ENCODE data around the gene C4A.
"Not testable (repeated sequence)": the region's sequence is repeated elsewhere in the genome, so short reads cannot be mapped to it uniquely, and the experiment has no call there.

The C4A gene
- long read RNA-seq: 0 reads

DNA sequence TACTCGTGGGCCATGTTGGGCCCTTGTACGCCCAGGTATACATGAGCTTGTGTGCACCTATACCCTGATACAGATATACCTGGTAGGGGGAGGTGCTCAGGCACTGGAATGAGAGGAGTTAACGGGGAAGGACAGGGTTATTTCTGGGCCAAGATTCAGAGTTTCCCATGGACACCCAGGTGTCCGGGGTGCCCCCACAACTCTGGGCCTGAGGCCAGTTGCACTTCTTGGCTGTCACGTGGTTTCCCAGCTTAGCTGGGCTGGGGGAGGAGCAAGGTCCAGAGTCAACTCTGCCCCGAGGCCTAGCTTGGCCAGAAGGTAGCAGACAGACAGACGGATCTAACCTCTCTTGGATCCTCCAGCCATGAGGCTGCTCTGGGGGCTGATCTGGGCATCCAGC, at the start of gene C4A:
Gene C4A (plus strand): TSS at position 314 of the 400 bp plus-strand sequence. CDS start 51 bp downstream, at position 365.
- H3K27me3 ChIP-seq (ENCODE audit: insufficient read depth, poor library complexity, severe bottlenecking); H3K4me3 ChIP-seq (replicated peaks; ENCODE audit: insufficient read depth, low read length); H3K27ac ChIP-seq (replicated peaks); DNase-seq (ENCODE audit: low read depth in 1 of 2, low spot score in 1 of 2): not testable (repeated sequence)

DNA sequence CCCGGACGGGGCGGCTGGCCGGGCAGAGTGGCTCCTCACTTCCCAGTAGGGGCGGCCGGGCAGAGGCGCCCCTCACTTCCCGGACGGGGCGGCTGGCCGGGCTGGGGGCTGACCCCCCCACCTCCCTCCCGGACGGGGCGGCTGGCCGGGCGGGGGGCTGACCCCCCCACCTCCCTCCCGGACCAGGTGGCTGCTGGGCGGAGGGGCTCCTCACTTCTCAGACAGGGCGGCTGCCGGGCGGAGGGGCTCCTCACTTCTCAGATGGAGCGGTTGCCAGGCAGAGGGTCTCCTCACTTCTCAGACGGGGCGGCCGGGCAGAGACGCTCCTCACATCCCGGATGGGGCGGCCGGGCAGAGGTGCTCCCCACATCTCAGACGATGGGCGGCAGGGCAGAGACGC, 49.7 kb upstream of the C4A start:
- H3K27ac ChIP-seq (replicated peaks); H3K27me3 ChIP-seq (ENCODE audit: insufficient read depth, poor library complexity, severe bottlenecking); H3K4me3 ChIP-seq (replicated peaks; ENCODE audit: insufficient read depth, low read length); DNase-seq (ENCODE audit: low read depth in 1 of 2, low spot score in 1 of 2): not testable (repeated sequence)

DNA sequence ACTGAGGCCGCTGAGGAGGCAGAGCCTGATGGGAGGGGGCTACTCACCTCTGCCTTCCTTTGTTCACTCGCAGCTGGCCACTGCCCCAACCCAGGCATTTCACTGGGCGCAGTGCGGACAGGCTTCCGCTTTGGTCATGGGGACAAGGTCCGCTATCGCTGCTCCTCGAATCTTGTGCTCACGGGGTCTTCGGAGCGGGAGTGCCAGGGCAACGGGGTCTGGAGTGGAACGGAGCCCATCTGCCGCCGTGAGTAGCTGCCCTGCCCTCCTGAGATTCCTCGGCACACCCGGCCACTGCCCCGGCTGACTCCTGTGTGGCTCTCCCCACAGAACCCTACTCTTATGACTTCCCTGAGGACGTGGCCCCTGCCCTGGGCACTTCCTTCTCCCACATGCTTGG, 48.3 kb upstream of the C4A start:
- H3K4me3 ChIP-seq (replicated peaks; ENCODE audit: insufficient read depth, low read length): no peak overlapping the region
- TF ChIP-seq SPI1 (IDR thresholded peaks at IDR 0.05; ENCODE audit: borderline replicate concordance, low read depth) (no peak), POLR2AphosphoS5 (IDR thresholded peaks at IDR 0.05; ENCODE audit: low read depth) (no peak), GABPA (IDR thresholded peaks at IDR 0.05; ENCODE audit: low read depth) (no peak)
- TF ChIP-seq, protein P1, sequence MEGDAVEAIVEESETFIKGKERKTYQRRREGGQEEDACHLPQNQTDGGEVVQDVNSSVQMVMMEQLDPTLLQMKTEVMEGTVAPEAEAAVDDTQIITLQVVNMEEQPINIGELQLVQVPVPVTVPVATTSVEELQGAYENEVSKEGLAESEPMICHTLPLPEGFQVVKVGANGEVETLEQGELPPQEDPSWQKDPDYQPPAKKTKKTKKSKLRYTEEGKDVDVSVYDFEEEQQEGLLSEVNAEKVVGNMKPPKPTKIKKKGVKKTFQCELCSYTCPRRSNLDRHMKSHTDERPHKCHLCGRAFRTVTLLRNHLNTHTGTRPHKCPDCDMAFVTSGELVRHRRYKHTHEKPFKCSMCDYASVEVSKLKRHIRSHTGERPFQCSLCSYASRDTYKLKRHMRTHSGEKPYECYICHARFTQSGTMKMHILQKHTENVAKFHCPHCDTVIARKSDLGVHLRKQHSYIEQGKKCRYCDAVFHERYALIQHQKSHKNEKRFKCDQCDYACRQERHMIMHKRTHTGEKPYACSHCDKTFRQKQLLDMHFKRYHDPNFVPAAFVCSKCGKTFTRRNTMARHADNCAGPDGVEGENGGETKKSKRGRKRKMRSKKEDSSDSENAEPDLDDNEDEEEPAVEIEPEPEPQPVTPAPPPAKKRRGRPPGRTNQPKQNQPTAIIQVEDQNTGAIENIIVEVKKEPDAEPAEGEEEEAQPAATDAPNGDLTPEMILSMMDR (IDR thresholded peaks at IDR 0.05; ENCODE audit: insufficient read depth, low read length): no peak
- TF ChIP-seq, protein P2, sequence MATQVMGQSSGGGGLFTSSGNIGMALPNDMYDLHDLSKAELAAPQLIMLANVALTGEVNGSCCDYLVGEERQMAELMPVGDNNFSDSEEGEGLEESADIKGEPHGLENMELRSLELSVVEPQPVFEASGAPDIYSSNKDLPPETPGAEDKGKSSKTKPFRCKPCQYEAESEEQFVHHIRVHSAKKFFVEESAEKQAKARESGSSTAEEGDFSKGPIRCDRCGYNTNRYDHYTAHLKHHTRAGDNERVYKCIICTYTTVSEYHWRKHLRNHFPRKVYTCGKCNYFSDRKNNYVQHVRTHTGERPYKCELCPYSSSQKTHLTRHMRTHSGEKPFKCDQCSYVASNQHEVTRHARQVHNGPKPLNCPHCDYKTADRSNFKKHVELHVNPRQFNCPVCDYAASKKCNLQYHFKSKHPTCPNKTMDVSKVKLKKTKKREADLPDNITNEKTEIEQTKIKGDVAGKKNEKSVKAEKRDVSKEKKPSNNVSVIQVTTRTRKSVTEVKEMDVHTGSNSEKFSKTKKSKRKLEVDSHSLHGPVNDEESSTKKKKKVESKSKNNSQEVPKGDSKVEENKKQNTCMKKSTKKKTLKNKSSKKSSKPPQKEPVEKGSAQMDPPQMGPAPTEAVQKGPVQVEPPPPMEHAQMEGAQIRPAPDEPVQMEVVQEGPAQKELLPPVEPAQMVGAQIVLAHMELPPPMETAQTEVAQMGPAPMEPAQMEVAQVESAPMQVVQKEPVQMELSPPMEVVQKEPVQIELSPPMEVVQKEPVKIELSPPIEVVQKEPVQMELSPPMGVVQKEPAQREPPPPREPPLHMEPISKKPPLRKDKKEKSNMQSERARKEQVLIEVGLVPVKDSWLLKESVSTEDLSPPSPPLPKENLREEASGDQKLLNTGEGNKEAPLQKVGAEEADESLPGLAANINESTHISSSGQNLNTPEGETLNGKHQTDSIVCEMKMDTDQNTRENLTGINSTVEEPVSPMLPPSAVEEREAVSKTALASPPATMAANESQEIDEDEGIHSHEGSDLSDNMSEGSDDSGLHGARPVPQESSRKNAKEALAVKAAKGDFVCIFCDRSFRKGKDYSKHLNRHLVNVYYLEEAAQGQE (IDR thresholded peaks at IDR 0.05; ENCODE audit: insufficient replicate concordance, low read depth): no peak
- H3K27ac ChIP-seq (replicated peaks): no peak overlapping the region
- no peak for DNase-seq (ENCODE audit: low read depth in 1 of 2, low spot score in 1 of 2)
- no peaks in the 10 kb centered on the region for H3K27me3 ChIP-seq (ENCODE audit: insufficient read depth, poor library complexity, severe bottlenecking)

DNA sequence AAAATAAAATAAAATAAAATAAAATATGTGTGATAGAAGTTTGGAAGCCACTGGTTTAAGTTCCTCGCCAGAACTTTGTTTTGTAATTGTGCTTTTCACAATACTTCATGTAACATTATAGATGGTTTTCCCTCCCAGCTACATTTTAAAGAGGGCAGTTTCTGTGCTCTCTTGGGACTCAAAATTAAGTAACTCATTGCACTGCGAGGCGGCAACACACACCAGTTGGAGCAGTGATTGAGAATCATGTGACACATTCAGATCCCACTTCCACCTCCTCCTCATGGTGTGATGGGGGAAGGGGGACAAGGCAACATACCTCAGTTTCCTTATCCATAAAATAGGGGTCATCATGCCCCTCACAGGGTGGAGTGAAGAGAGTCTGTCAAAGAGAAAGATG, 46.8 kb upstream of the C4A start:
- Histone ChIP-seq H3K4me3 (replicated peaks; ENCODE audit: insufficient read depth, low read length) (no peak overlapping the region), H3K27ac (replicated peaks) (no peak overlapping the region), H3K27me3 (ENCODE audit: insufficient read depth, poor library complexity, severe bottlenecking) (no peaks in the 10 kb centered on the region)
- TF ChIP-seq, protein P1 (IDR thresholded peaks at IDR 0.05; ENCODE audit: insufficient read depth, low read length): no peak
- no peak for TF ChIP-seq SPI1 (IDR thresholded peaks at IDR 0.05; ENCODE audit: borderline replicate concordance, low read depth)
- TF ChIP-seq GABPA (IDR thresholded peaks at IDR 0.05; ENCODE audit: low read depth): no peak
- TF ChIP-seq POLR2AphosphoS5 (IDR thresholded peaks at IDR 0.05; ENCODE audit: low read depth): no peak
- TF ChIP-seq, protein P2 (IDR thresholded peaks at IDR 0.05; ENCODE audit: insufficient replicate concordance, low read depth): no peak
- no peak for DNase-seq (ENCODE audit: low read depth in 1 of 2, low spot score in 1 of 2)

DNA sequence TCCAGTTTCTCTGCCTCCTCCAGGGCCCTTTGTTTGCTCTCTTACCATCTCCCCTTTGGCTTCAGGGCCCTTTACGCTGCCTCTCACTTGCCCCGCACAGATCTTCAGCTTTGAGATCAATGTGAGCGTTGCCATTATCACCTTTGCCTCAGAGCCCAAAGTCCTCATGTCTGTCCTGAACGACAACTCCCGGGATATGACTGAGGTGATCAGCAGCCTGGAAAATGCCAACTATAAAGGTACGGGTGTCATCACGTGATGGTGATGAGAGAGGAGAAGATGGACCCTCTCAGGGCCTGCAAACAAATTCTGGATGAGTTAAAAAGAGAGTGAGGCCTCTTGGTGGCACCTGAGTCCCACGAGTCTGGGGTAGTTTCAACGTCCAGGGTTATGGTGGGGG, 46.0 kb upstream of the C4A start:
- H3K4me3 ChIP-seq (replicated peaks; ENCODE audit: insufficient read depth, low read length): no peak overlapping the region
- no peak for DNase-seq (ENCODE audit: low read depth in 1 of 2, low spot score in 1 of 2)

More for the DNA sequence above, 46.0 kb upstream of the C4A start:
- Histone ChIP-seq H3K27me3 (ENCODE audit: insufficient read depth, poor library complexity, severe bottlenecking) (no peaks in the 10 kb centered on the region), H3K27ac (replicated peaks) (no peak overlapping the region)
- TF ChIP-seq POLR2AphosphoS5 (IDR thresholded peaks at IDR 0.05; ENCODE audit: low read depth): no peak
- TF ChIP-seq, protein P1 (IDR thresholded peaks at IDR 0.05; ENCODE audit: insufficient read depth, low read length): no peak
- TF ChIP-seq SPI1 (IDR thresholded peaks at IDR 0.05; ENCODE audit: borderline replicate concordance, low read depth): no peak
- TF ChIP-seq, protein P2 (IDR thresholded peaks at IDR 0.05; ENCODE audit: insufficient replicate concordance, low read depth): no peak
- TF ChIP-seq GABPA (IDR thresholded peaks at IDR 0.05; ENCODE audit: low read depth): no peak
